ENCODE measurements around the gene OR6X1. TPM values are rescaled to one million over a fixed set of nuclear protein-coding genes. Genes with fewer than 3 reads are reported as not detected.
"Not testable (repeated sequence)": the region's sequence is repeated elsewhere in the genome, so short reads cannot be mapped to it uniquely, and the experiment has no call there.

OR6X1 gene
- total RNA-seq, 4 donors from 2014 or later: not detected

- Histone ChIP-seq H3K4me3 (no peak overlapping the region), H3K36me3 (no peaks in the 10 kb centered on the region), H3K9me3 (no peaks in the 10 kb centered on the region), H3K27me3 (no peaks in the 10 kb centered on the region), H3K4me1 (no peaks in the 10 kb centered on the region), H3K27ac (no peak overlapping the region)
- no peak for TF ChIP-seq CTCF (IDR thresholded peaks at IDR 0.05)
- DNase-seq: no peak
These were observed 36.3 kb downstream of the OR6X1 start for GRCh38 chr11:123718063-123718462.

- not testable (repeated sequence) for H3K27ac ChIP-seq, DNase-seq, H3K9me3 ChIP-seq, H3K4me1 ChIP-seq, H3K4me3 ChIP-seq, H3K27me3 ChIP-seq, H3K36me3 ChIP-seq
These were observed 41.7 kb downstream of the OR6X1 start for GRCh38 chr11:123712627-123713026.

- TF ChIP-seq POLR2A (IDR thresholded peaks at IDR 0.05) (no peak), CTCF (IDR thresholded peaks at IDR 0.05) (peak in 4 of 6 experiments; percentile 41 to 74 (median 73))
- H3K36me3 ChIP-seq: no peaks in the 10 kb centered on the region
- H3K4me3 ChIP-seq: no peak overlapping the region
- H3K9me3 ChIP-seq: no peaks in the 10 kb centered on the region
- H3K27ac ChIP-seq: no peak overlapping the region
- H3K4me1 ChIP-seq: no peaks in the 10 kb centered on the region
- no peaks in the 10 kb centered on the region for H3K27me3 ChIP-seq
- DNase-seq: peak in 2 of 3 donors; percentile 56 to 84
These were observed 46.6 kb downstream of the OR6X1 start for GRCh38 chr11:123707606-123708205.

GRCh38 chr11:123707206-123707605, 47.1 kb downstream of the OR6X1 start:
- no peaks in the 10 kb centered on the region for H3K27me3 ChIP-seq
- no peaks in the 10 kb centered on the region for H3K36me3 ChIP-seq
- no peak overlapping the region for H3K4me3 ChIP-seq
- no peak overlapping the region for H3K27ac ChIP-seq
- H3K4me1 ChIP-seq: no peaks in the 10 kb centered on the region
- TF ChIP-seq POLR2A (IDR thresholded peaks at IDR 0.05): no peak
- TF ChIP-seq CTCF (IDR thresholded peaks at IDR 0.05): no peak
- H3K9me3 ChIP-seq: no peaks in the 10 kb centered on the region
- DNase-seq: no peak

GRCh38 chr11:123704341-123704740, 50.0 kb downstream of the OR6X1 start:
- no peak for TF ChIP-seq CTCF (IDR thresholded peaks at IDR 0.05)
- no peak for TF ChIP-seq POLR2A (IDR thresholded peaks at IDR 0.05)
- H3K4me1 ChIP-seq: no peaks in the 10 kb centered on the region

More at GRCh38 chr11:123704341-123704740, 50.0 kb downstream of the OR6X1 start:
- Histone ChIP-seq H3K27me3 (no peaks in the 10 kb centered on the region), H3K4me3 (no peak overlapping the region), H3K27ac (no peak overlapping the region), H3K36me3 (no peaks in the 10 kb centered on the region), H3K9me3 (no peaks in the 10 kb centered on the region)
- no peak for DNase-seq

Small RNA genes lying within 50 kb of the gene (small RNA-seq; reads per million reads assigned to genes)
- gene RNU1-21P: 0 reads per million in 2 donors

Other genes with a start within 250 kb of the OR6X1 start
- 1 to 10 TPM in 2 of 4 donors, under 1 TPM in 2; 0.80 to 4.4 (median 1.3) TPM for gene SCN3B, start 99.9 kb downstream of the OR6X1 start, total RNA-seq
- gene ZNF202, start 12.9 kb downstream of the OR6X1 start, total RNA-seq: 10 to 100 TPM in 1 of 4 donors, 1 to 10 TPM in 3; 6.7 to 22.3 (median 8.2) TPM
- gene OR6M1, start 51.8 kb upstream of the OR6X1 start, total RNA-seq: not detected
- not detected for gene TMEM225, start 131.2 kb upstream of the OR6X1 start, total RNA-seq
- not detected for gene OR8D4, start 147.6 kb upstream of the OR6X1 start, total RNA-seq
- gene OR4D5, start 185.1 kb upstream of the OR6X1 start, total RNA-seq: not detected
- not detected for gene OR6T1, start 189.3 kb upstream of the OR6X1 start, total RNA-seq
- not detected for gene OR10S1, start 223.3 kb upstream of the OR6X1 start, total RNA-seq
- gene OR10G6, start 240.6 kb upstream of the OR6X1 start, total RNA-seq: not detected